HL-60 (cell line): Measurements from ENCODE around the gene PELI2.

Source experiments
- DNase-seq, 2 experiments: peaks; one replicate each; pipeline ENCODE4 v3.0.0-alpha.2; 2010 to 2020; ENCODE audit warnings: low read depth in 1 of 2, low spot score in 1 of 2
- H3K27ac ChIP-seq: fragments of 250-450 bp; sonication (Bioruptor Pico); replicated peaks from 2 replicates; pipeline ENCODE4 v1.5.1; 2020; ENCODE audit warnings: mild to moderate bottlenecking, moderate library complexity
- H3K27me3 ChIP-seq: fragments of 250-450 bp; sonication (Bioruptor Pico); 2 replicates; pipeline ENCODE4 v1.5.1; 2021; ENCODE audit warnings: mild to moderate bottlenecking, moderate library complexity; ENCODE audit not compliant: insufficient read depth, poor library complexity, severe bottlenecking
- H3K4me3 ChIP-seq: replicated peaks from 2 replicates; pipeline ENCODE4 v1.5.1; 2011; ENCODE audit warnings: mild to moderate bottlenecking, control low read depth, low read length; ENCODE audit not compliant: insufficient read depth
- CTCF ChIP-seq: IDR thresholded peaks from one replicate; pipeline ENCODE4 v1.5.1; 2011; ENCODE audit warnings: low read length, control low read depth, inconsistent platforms; ENCODE audit not compliant: insufficient read depth
- GABPA ChIP-seq: IDR thresholded peaks from 2 replicates; pipeline ENCODE4 v1.6.1; 2012; ENCODE audit warnings: low read depth
- POLR2AphosphoS5 ChIP-seq: IDR thresholded peaks from 2 replicates; pipeline ENCODE4 v1.6.1; 2012; ENCODE audit warnings: low read depth
- REST ChIP-seq: IDR thresholded peaks from 2 replicates; pipeline ENCODE4 v1.6.1; 2012; ENCODE audit warnings: low read depth; ENCODE audit not compliant: insufficient replicate concordance
- SPI1 ChIP-seq: IDR thresholded peaks from 2 replicates; pipeline ENCODE4 v1.6.1; 2012; ENCODE audit warnings: low read depth, mild to moderate bottlenecking, borderline replicate concordance

PELI2 gene

GRCh38 chr14:56137849-56138248 is 19.6 kb downstream of the PELI2 start:
- H3K27me3 ChIP-seq = no peaks in the 10 kb centered on the region
- peak overlapping the region; percentile 35 for H3K27ac ChIP-seq
- TF ChIP-seq CTCF = no peak
- no peak for TF ChIP-seq SPI1
- H3K4me3 ChIP-seq = peak overlapping the region; percentile 21; the same call in 1 of the 2 replicates
- no peak for DNase-seq

GRCh38 chr14:56138928-56139327 is 20.7 kb downstream of the PELI2 start:
- no peak overlapping the region for H3K27ac ChIP-seq

GRCh38 chr14:56142314-56142713 is 24.1 kb downstream of the PELI2 start:
- Histone ChIP-seq H3K27ac (no peak overlapping the region), H3K27me3 (no peaks in the 10 kb centered on the region), H3K4me3 (no peak overlapping the region)
- TF ChIP-seq SPI1 = no peak
- no peak for DNase-seq

More at GRCh38 chr14:56138928-56139327, 20.7 kb downstream of the PELI2 start:
- no peak for DNase-seq
- no peaks in the 10 kb centered on the region for H3K27me3 ChIP-seq
- no peak for TF ChIP-seq CTCF
- TF ChIP-seq POLR2AphosphoS5 = no peak
- no peak for TF ChIP-seq GABPA
- TF ChIP-seq SPI1 = no peak
- TF ChIP-seq REST = no peak
- H3K4me3 ChIP-seq = no peak overlapping the region

GRCh38 chr14:56143025-56143424 is 24.8 kb downstream of the PELI2 start:
- Histone ChIP-seq H3K27me3 (no peaks in the 10 kb centered on the region), H3K27ac (no peak overlapping the region), H3K4me3 (no peak overlapping the region)
- TF ChIP-seq CTCF (no peak), REST (no peak), SPI1 (no peak), GABPA (no peak), POLR2AphosphoS5 (no peak)
- no peak for DNase-seq
